H9 (cell line): ENCODE data around the gene DPYSL3. TPM values are rescaled to one million over a fixed set of nuclear protein-coding genes. Genes with fewer than 3 reads are reported as not detected.

Experiments
- DNase-seq: peaks from one replicate; pipeline ENCODE4 v3.0.0-alpha.2; 2017
- H2AFZ ChIP-seq: one replicate; pipeline ENCODE4 v1.6.1; 2013; ENCODE audit warnings: mild to moderate bottlenecking, low read length, control low read depth, moderate library complexity
- H2AK5ac ChIP-seq: 2 replicates; pipeline ENCODE4 v1.6.1; 2013; ENCODE audit warnings: low read length, control low read depth, mixed read lengths; ENCODE audit not compliant: insufficient read length
- H2BK120ac ChIP-seq: one replicate; pipeline ENCODE4 v1.6.1; 2013; ENCODE audit warnings: low read depth, mild to moderate bottlenecking, low read length, control low read depth, inconsistent platforms; ENCODE audit not compliant: poor library complexity, severe bottlenecking
- H2BK12ac ChIP-seq: 2 replicates; pipeline ENCODE4 v1.6.1; 2013; ENCODE audit warnings: low read length, control low read depth, mixed read lengths, low read depth; ENCODE audit not compliant: insufficient read length
- H2BK15ac ChIP-seq: 2 replicates; pipeline ENCODE4 v1.6.1; 2013; ENCODE audit warnings: low read depth, low read length, control low read depth
- H2BK20ac ChIP-seq: one replicate; pipeline ENCODE4 v1.6.1; 2013; ENCODE audit warnings: low read depth, mild to moderate bottlenecking, low read length, control low read depth, inconsistent platforms; ENCODE audit not compliant: poor library complexity, severe bottlenecking
- H2BK5ac ChIP-seq: 2 replicates; pipeline ENCODE4 v1.6.1; 2013; ENCODE audit warnings: low read length, control low read depth, mixed read lengths; ENCODE audit not compliant: insufficient read length
- H3K14ac ChIP-seq: 2 replicates; pipeline ENCODE4 v1.6.1; 2013; ENCODE audit warnings: low read length, control low read depth; ENCODE audit not compliant: insufficient read depth
- H3K18ac ChIP-seq: 2 replicates; pipeline ENCODE4 v1.6.1; 2013; ENCODE audit warnings: low read depth, mild to moderate bottlenecking, mixed read lengths, low read length, control low read depth; ENCODE audit not compliant: insufficient read length
- H3K23ac ChIP-seq: 2 replicates; pipeline ENCODE4 v1.6.1; 2013; ENCODE audit warnings: low read length, control low read depth, mixed read lengths, low read depth; ENCODE audit not compliant: insufficient read length
- H3K23me2 ChIP-seq: 2 replicates; pipeline ENCODE4 v1.6.1; 2013; ENCODE audit warnings: low read depth, mild to moderate bottlenecking, mixed read lengths, low read length, control low read depth; ENCODE audit not compliant: insufficient read length, poor library complexity, severe bottlenecking
- H3K27ac ChIP-seq: 2 replicates; pipeline ENCODE4 v1.5.1; 2013; ENCODE audit warnings: low read length, control low read depth, mixed read lengths, low read depth; ENCODE audit not compliant: insufficient read length
- H3K27me3 ChIP-seq: 2 replicates; pipeline ENCODE4 v1.6.1; 2013; ENCODE audit warnings: low read length, control low read depth, inconsistent platforms; ENCODE audit not compliant: insufficient read depth
- H3K4ac ChIP-seq: 2 replicates; pipeline ENCODE4 v1.6.1; 2013; ENCODE audit warnings: low read depth, mild to moderate bottlenecking, control low read depth, inconsistent platforms, low read length, moderate library complexity
- H3K4me1 ChIP-seq: 2 replicates; pipeline ENCODE4 v1.6.1; 2013; ENCODE audit warnings: low read length, control low read depth, inconsistent platforms; ENCODE audit not compliant: insufficient read depth
- H3K4me2 ChIP-seq: 2 replicates; pipeline ENCODE4 v1.6.1; 2013; ENCODE audit warnings: low read length, control low read depth, mixed read lengths; ENCODE audit not compliant: insufficient read length, insufficient read depth
- H3K56ac ChIP-seq: 2 replicates; pipeline ENCODE4 v1.6.1; 2013; ENCODE audit warnings: low read depth, mild to moderate bottlenecking, mixed read lengths, low read length, control low read depth; ENCODE audit not compliant: insufficient read length
- H3K79me1 ChIP-seq: 2 replicates; pipeline ENCODE4 v1.6.1; 2013; ENCODE audit warnings: low read depth, mild to moderate bottlenecking, moderate library complexity, low read length, control low read depth, inconsistent platforms; ENCODE audit not compliant: insufficient read depth, poor library complexity, severe bottlenecking
- H3K79me2 ChIP-seq: 2 replicates; pipeline ENCODE4 v1.6.1; 2013; ENCODE audit warnings: low read length, control low read depth, inconsistent platforms; ENCODE audit not compliant: insufficient read depth
- H3K9ac ChIP-seq: 2 replicates; pipeline ENCODE4 v1.6.1; 2013; ENCODE audit warnings: low read length, control low read depth, mixed read lengths; ENCODE audit not compliant: insufficient read length; ENCODE audit errors: extremely low read depth
- H3K9me3 ChIP-seq: one replicate; pipeline ENCODE4 v1.6.1; 2013; ENCODE audit warnings: low read depth, low read length, inconsistent platforms; ENCODE audit not compliant: control insufficient read depth
- H3T11ph ChIP-seq: one replicate; pipeline ENCODE4 v1.6.1; 2013; ENCODE audit warnings: mild to moderate bottlenecking, low read length, control low read depth, inconsistent platforms
- H4K20me1 ChIP-seq: one replicate; pipeline ENCODE4 v1.6.1; 2013; ENCODE audit not compliant: control insufficient read depth, insufficient read length, insufficient read depth
- H4K5ac ChIP-seq: 2 replicates; pipeline ENCODE4 v1.6.1; 2013; ENCODE audit warnings: low read depth, mild to moderate bottlenecking, mixed read lengths, low read length, control low read depth; ENCODE audit not compliant: insufficient read length
- H4K8ac ChIP-seq: replicated peaks from 2 replicates; pipeline ENCODE4 v1.6.1; 2013; ENCODE audit warnings: low read length, control low read depth, mixed read lengths, low read depth; ENCODE audit not compliant: insufficient read length
- H4K91ac ChIP-seq: 2 replicates; pipeline ENCODE4 v1.6.1; 2013; ENCODE audit warnings: low read depth, mild to moderate bottlenecking, moderate library complexity, mixed read lengths, low read length, control low read depth; ENCODE audit not compliant: insufficient read length
- H3K27ac Mint-ChIP-seq, 3 experiments: 2 replicates in 2 of 3; 3 replicates in 1 of 3; pipeline ENCODE4 v1.8.0; 2020 to 2021; ENCODE audit warnings: mixed read lengths in 3 of 3, mild to moderate bottlenecking in 1 of 3, moderate library complexity in 1 of 3
- H3K27me3 Mint-ChIP-seq: 2 replicates; pipeline ENCODE4 v1.8.0; 2021; ENCODE audit warnings: low read depth, mild to moderate bottlenecking, moderate library complexity, mixed read lengths
- H3K36me3 Mint-ChIP-seq, 3 experiments: 2 replicates in 2 of 3; 3 replicates in 1 of 3; pipeline ENCODE4 v1.8.0; 2020 to 2021; ENCODE audit warnings: low read depth in 3 of 3, mixed read lengths in 3 of 3; ENCODE audit not compliant: insufficient read depth in 1 of 3
- H3K4me1 Mint-ChIP-seq, 2 experiments: 2 replicates each; pipeline ENCODE4 v1.8.0; 2020; ENCODE audit warnings: mixed read lengths in 2 of 2
- H3K4me3 Mint-ChIP-seq, 2 experiments: 2 replicates in 1 of 2; 3 replicates in 1 of 2; pipeline ENCODE4 v1.8.0; 2020 to 2021; ENCODE audit warnings: mild to moderate bottlenecking in 2 of 2, mixed read lengths in 2 of 2, moderate library complexity in 1 of 2
- H3K9me3 Mint-ChIP-seq, 2 experiments: 2 replicates in 1 of 2; 3 replicates in 1 of 2; pipeline ENCODE4 v1.8.0; 2020; ENCODE audit warnings: mild to moderate bottlenecking in 2 of 2, mixed read lengths in 2 of 2, moderate library complexity in 1 of 2
- total RNA-seq: library from RNA; stranded (reverse); gene quantifications from 2 replicates; pipeline ENCODE4 v1.2.1, GENCODE V29; 2021
- TF ChIP-seq, protein P1 (sequence below): fragments of 200-600 bp; sonication (generic); conservative IDR thresholded peaks from 3 replicates; pipeline ENCODE4 v1.8.0; 2021; ENCODE audit warnings: antibody characterized with exemption, mild to moderate bottlenecking

The DPYSL3 gene
- total RNA-seq, 1 experiment from 2014 or later = 515 TPM

DNA sequence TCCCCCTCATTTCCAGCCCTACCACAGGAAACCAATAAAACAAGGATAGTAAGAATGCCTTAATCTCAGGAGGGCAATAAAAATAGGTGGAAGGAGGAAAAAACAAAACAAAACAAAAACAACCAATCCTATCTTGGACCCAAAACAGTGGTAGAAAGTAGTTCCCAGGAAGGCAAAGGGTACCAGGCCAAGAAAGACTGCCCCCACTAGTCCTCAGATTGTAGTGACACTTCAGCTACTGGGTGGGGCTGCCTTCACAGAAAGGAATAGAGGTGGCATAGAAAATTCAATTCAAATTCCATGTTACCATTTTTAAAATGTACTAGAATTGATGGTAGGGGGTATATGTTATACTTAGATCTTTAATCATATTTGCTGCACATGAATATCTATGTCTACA, 59.3 kb downstream of the DPYSL3 start:
- H3K27ac ChIP-seq = no peak overlapping the region
- Mint-ChIP-seq H3K4me1 (peaks cover 75 to 77% of the 10 kb centered on the region in 2 experiments), H3K36me3 (peaks cover 19 to 58% (median 45%) of the 10 kb centered on the region in 3 experiments), H3K4me3 (peak overlapping the region; percentile 94 to 99), H3K27ac (peak overlapping the region; percentile 5 to 64 (median 19); a peak in 4 of 7 replicates), H3K9me3 (peaks cover 0 to 2% of the 10 kb centered on the region in 2 experiments; a peak in 3 of 5 replicates), H3K27me3 (no peaks in the 10 kb centered on the region)
- no peak overlapping the region for H3K23ac ChIP-seq
- H2AK5ac ChIP-seq = no peak overlapping the region
- H4K20me1 ChIP-seq = no peaks in the 10 kb centered on the region
- H3K4me2 ChIP-seq = peak overlapping the region; percentile 93
- no peak overlapping the region for H3K14ac ChIP-seq
- H4K8ac ChIP-seq = no peak overlapping the region
- H3K4ac ChIP-seq = no peak overlapping the region
- H3K9me3 ChIP-seq = no peaks in the 10 kb centered on the region
- no peak overlapping the region for H3K56ac ChIP-seq
- H2BK5ac ChIP-seq = no peak overlapping the region
- no peaks in the 10 kb centered on the region for H3K27me3 ChIP-seq
- no peak overlapping the region for H2BK15ac ChIP-seq
- no peak overlapping the region for H3K9ac ChIP-seq
- no peak overlapping the region for H2BK12ac ChIP-seq
- H4K5ac ChIP-seq = no peak overlapping the region
- no peak overlapping the region for H2BK120ac ChIP-seq
- no peak overlapping the region for H4K91ac ChIP-seq
- H3K18ac ChIP-seq = no peak overlapping the region
- no peak overlapping the region for H2BK20ac ChIP-seq
- H3T11ph ChIP-seq = no peak overlapping the region
- peaks cover 29% of the 10 kb centered on the region for H3K23me2 ChIP-seq
- TF ChIP-seq, protein P1, sequence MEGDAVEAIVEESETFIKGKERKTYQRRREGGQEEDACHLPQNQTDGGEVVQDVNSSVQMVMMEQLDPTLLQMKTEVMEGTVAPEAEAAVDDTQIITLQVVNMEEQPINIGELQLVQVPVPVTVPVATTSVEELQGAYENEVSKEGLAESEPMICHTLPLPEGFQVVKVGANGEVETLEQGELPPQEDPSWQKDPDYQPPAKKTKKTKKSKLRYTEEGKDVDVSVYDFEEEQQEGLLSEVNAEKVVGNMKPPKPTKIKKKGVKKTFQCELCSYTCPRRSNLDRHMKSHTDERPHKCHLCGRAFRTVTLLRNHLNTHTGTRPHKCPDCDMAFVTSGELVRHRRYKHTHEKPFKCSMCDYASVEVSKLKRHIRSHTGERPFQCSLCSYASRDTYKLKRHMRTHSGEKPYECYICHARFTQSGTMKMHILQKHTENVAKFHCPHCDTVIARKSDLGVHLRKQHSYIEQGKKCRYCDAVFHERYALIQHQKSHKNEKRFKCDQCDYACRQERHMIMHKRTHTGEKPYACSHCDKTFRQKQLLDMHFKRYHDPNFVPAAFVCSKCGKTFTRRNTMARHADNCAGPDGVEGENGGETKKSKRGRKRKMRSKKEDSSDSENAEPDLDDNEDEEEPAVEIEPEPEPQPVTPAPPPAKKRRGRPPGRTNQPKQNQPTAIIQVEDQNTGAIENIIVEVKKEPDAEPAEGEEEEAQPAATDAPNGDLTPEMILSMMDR = peak; percentile 54
- no peak for DNase-seq
- peaks cover 7% of the 10 kb centered on the region for H3K79me1 ChIP-seq
- H3K4me1 ChIP-seq = peaks cover 24% of the 10 kb centered on the region
- H2AFZ ChIP-seq = no peak overlapping the region
- peaks cover 60% of the 10 kb centered on the region for H3K79me2 ChIP-seq
